Naive thymus-derived CD4-positive, alpha-beta T cell (primary cell): ENCODE data around the gene ANKRD44. TPM values are rescaled to one million over a fixed set of nuclear protein-coding genes. Genes with fewer than 3 reads are reported as not detected.
A peak's percentile ranks its signal among the peaks of the same experiment; 100 is the strongest.
"Not testable (repeated sequence)": the region's sequence is repeated elsewhere in the genome, so short reads cannot be mapped to it uniquely, and the experiment has no call there.

Source experiments
- ATAC-seq: fragments of 150-1000 bp; cut with Tn5 transposase; 2 replicates; pipeline ENCODE4 v1.10.0; 2021; ENCODE audit warnings: mild to moderate bottlenecking, moderate library complexity
- CTCF ChIA-PET: fragments of 350-600 bp; sonication (Branson Sonifier 250); formaldehyde crosslinking; loops from one replicate; lab custom pipeline; 2021; ENCODE audit warnings: antibody characterized with exemption; lab: Charles Lee
- POLR2A ChIA-PET: fragments of 350-600 bp; sonication (Branson Sonifier 250); formaldehyde crosslinking; loops from one replicate; lab custom pipeline; 2021; ENCODE audit warnings: antibody characterized with exemption, inconsistent platforms; lab: Charles Lee
- DNase-seq, 9 donors: peaks; one replicate each; pipeline versions ENCODE4 v3.0.0 to v3.0.0-alpha.2; 2020 to 2022; ENCODE audit warnings: mixed read lengths in 1 of 9
- H3K27ac ChIP-seq: one replicate; pipeline ENCODE4 v1.7.0; 2013; ENCODE audit warnings: mild to moderate bottlenecking, low read depth, low read length, moderate library complexity
- H3K27me3 ChIP-seq, 2 donors: one replicate each; pipeline ENCODE4 v1.7.0; 2013; ENCODE audit warnings: low read length in 2 of 2, mild to moderate bottlenecking in 2 of 2, moderate library complexity in 2 of 2; ENCODE audit not compliant: control insufficient read depth in 2 of 2, insufficient read depth in 2 of 2
- H3K36me3 ChIP-seq, 3 experiments: 1 replicate in 2 of 3; 2 replicates in 1 of 3; pipeline ENCODE4 v1.7.0; 2013; ENCODE audit warnings: low read length in 3 of 3, mild to moderate bottlenecking in 3 of 3, moderate library complexity in 1 of 3; ENCODE audit not compliant: insufficient read depth in 3 of 3, control insufficient read depth in 2 of 3
- H3K4me1 ChIP-seq, 2 donors: one replicate each; pipeline ENCODE4 v1.7.0; 2013; ENCODE audit warnings: low read length in 2 of 2, mild to moderate bottlenecking in 2 of 2, moderate library complexity in 1 of 2; ENCODE audit not compliant: control insufficient read depth in 2 of 2, insufficient read depth in 2 of 2
- H3K4me3 ChIP-seq: 2 replicates; pipeline ENCODE4 v1.7.0; 2013; ENCODE audit warnings: mild to moderate bottlenecking, low read length
- H3K9me3 ChIP-seq, 3 experiments: 1 replicate in 2 of 3; 2 replicates in 1 of 3; pipeline ENCODE4 v1.7.0; 2013; ENCODE audit warnings: low read length in 3 of 3; ENCODE audit not compliant: control insufficient read depth in 2 of 3
- H3K27ac Mint-ChIP-seq, 9 donors: one replicate each; pipeline ENCODE4 v1.8.0; 2020 to 2022; ENCODE audit warnings: mixed read lengths in 9 of 9, mild to moderate bottlenecking in 8 of 9, moderate library complexity in 5 of 9, inconsistent platforms in 2 of 9
- H3K27me3 Mint-ChIP-seq, 5 donors: one replicate each; pipeline ENCODE4 v1.8.0; 2021 to 2022; ENCODE audit warnings: mixed read lengths in 5 of 5, mild to moderate bottlenecking in 1 of 5
- H3K36me3 Mint-ChIP-seq, 5 donors: one replicate each; pipeline ENCODE4 v1.8.0; 2020 to 2022; ENCODE audit warnings: mixed read lengths in 5 of 5, mild to moderate bottlenecking in 3 of 5, inconsistent platforms in 1 of 5
- H3K4me1 Mint-ChIP-seq, 7 donors: one replicate each; pipeline ENCODE4 v1.8.0; 2020 to 2022; ENCODE audit warnings: mixed read lengths in 7 of 7, mild to moderate bottlenecking in 3 of 7, inconsistent platforms in 1 of 7
- H3K4me3 Mint-ChIP-seq, 10 donors: one replicate each; pipeline ENCODE4 v1.8.0; 2020 to 2022; ENCODE audit warnings: mild to moderate bottlenecking in 10 of 10, mixed read lengths in 10 of 10, moderate library complexity in 6 of 10, inconsistent platforms in 2 of 10
- H3K9me3 Mint-ChIP-seq, 11 donors: one replicate each; pipeline ENCODE4 v1.8.0; 2020 to 2022; ENCODE audit warnings: mixed read lengths in 11 of 11, mild to moderate bottlenecking in 4 of 11, inconsistent platforms in 1 of 11, moderate library complexity in 1 of 11
- intact Hi-C, 2 donors: fragments of 100-400 bp; cut with micrococcal nuclease; formaldehyde crosslinking; loops; one replicate each; pipeline ENCODE4 v1.15.1; 2023
- polyA plus RNA-seq, 2 donors: library from polyadenylated mRNA; unstranded; fragments of 300-500 nt; fragmentation: Illumina TruSeq; gene quantifications; one replicate each; pipeline ENCODE4 v1.2.3, GENCODE V29; 2021
- total RNA-seq, 6 experiments: library from RNA in 5 of 6; stranded (reverse) in 5 of 6; gene quantifications; 1 replicate in 5 of 6; 2 replicates in 1 of 6; pipeline ENCODE4 v1.2.3 and lab custom pipeline; 2021 to 2026

The ANKRD44 gene
- total and polyA plus RNA-seq, 7 experiments from 2014 or later = 88.6 to 296 (median 235) TPM

DNA sequence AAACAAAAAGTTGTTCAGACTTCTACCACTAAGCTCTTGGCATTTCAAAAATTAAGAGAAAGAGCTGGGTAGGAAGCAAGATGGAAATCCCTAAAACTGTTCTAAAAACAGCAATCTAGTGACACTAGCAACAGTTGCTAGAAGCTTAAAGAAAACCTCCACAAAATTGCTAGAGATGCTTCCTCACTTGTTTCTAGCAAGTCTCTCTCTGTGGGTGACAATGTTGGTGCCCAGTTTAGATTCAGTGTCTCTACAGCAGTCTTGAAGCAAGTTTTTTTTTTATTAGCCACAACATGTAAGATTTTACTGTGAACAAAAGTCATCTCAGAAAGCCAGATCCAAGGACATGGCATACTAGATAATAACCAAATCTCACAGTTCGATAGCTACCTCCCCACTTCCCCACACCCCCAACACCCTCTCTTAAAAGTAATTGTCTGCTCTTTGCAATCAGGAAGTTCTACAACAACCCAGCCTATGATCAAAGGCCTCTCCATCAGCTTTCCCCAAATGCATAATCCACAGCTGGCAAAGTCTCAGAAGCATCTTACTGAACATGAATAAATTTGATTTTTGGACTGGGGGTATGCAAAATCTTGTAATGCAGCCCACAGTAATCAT, 70.0 kb downstream of the ANKRD44 start:
- peak; percentile 73 for ATAC-seq

DNA sequence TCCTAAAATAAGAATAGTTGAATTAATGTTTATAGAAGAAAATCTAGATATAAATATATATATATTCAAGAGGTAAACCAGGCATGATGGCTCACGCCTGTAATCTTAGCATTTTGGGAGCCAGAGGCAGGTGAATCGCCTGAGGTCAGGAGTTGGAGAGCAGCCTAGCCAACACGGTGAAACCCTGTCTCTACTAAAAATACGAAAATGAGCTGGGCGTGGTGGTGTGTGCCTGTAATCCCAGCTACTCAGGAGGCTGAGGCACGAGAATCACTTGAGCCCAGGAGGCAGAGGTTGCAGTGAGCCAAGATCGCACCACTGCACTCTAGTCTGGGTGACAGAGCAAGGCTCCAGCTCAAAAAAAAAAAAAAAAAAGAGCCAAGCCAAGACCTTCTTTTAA, 70.6 kb downstream of the ANKRD44 start:
- Mint-ChIP-seq H3K36me3 (peaks cover 0 to 31% (median 5%) of the 10 kb centered on the region in 5 donors), H3K4me3 (peak overlapping the region; percentile 42 to 87 (median 80)), H3K4me1 (peaks cover 57 to 95% (median 89%) of the 10 kb centered on the region in 7 donors), H3K27ac (peak overlapping the region; percentile 90 to 96 (median 91))
- CTCF ChIA-PET = interaction anchor here (0.6 to 2.5 kb wide), 12 partner anchors 11 to 703 kb away, joined by 3 to 9 read pairs (median 4); no protein-coding TSS in a partner anchor
- POLR2A ChIA-PET = interaction anchor here (0.8 to 2.8 kb wide), 16 partner anchors 9 to 69 kb away, joined by 3 to 20 read pairs (median 5); no protein-coding TSS in a partner anchor
- ATAC-seq, H3K9me3 Mint-ChIP-seq, H3K27me3 Mint-ChIP-seq, H3K9me3 ChIP-seq, H3K36me3 ChIP-seq, H3K27me3 ChIP-seq: not testable (repeated sequence)
- peak in 1 of 9 donors; percentile 17 for DNase-seq
- intact Hi-C loops = loop anchor here (1.0 to 2.0 kb wide), 6 partner anchors 8 to 68 kb away; no protein-coding TSS in a partner anchor
- peak overlapping the region; percentile 70 for H3K27ac ChIP-seq
- peaks cover 82% of the 10 kb centered on the region in 2 donors for H3K4me1 ChIP-seq
- peak overlapping the region; percentile 8 for H3K4me3 ChIP-seq

More for the DNA sequence above, 70.0 kb downstream of the ANKRD44 start:
- no peaks in the 10 kb centered on the region for H3K27me3 ChIP-seq
- Mint-ChIP-seq H3K9me3 (no peaks in the 10 kb centered on the region), H3K36me3 (peaks cover 0 to 30% (median 5%) of the 10 kb centered on the region in 5 donors), H3K27me3 (no peaks in the 10 kb centered on the region), H3K27ac (peak overlapping the region; percentile 90 to 96 (median 91)), H3K4me3 (peak overlapping the region; percentile 42 to 87 (median 80)), H3K4me1 (peaks cover 53 to 95% (median 88%) of the 10 kb centered on the region in 7 donors)
- ChIA-PET POLR2A (interaction anchor here (0.8 to 2.8 kb wide), 18 partner anchors 9 to 87 kb away, joined by 3 to 20 read pairs (median 5); no protein-coding TSS in a partner anchor), CTCF (interaction anchor here (0.6 to 2.5 kb wide), 12 partner anchors 10 to 127 kb away, joined by 3 to 9 read pairs (median 4); no protein-coding TSS in a partner anchor)
- peak in 6 of 9 donors; percentile 36 to 61 (median 45) for DNase-seq
- peaks cover 81 to 82% of the 10 kb centered on the region in 2 donors for H3K4me1 ChIP-seq
- no peaks in the 10 kb centered on the region for H3K9me3 ChIP-seq
- H3K36me3 ChIP-seq = no peaks in the 10 kb centered on the region
- intact Hi-C loops = loop anchor here (1.0 to 2.0 kb wide), 6 partner anchors 8 to 68 kb away; no protein-coding TSS in a partner anchor
- peak overlapping the region; percentile 70 for H3K27ac ChIP-seq
- peak overlapping the region; percentile 8 for H3K4me3 ChIP-seq

DNA sequence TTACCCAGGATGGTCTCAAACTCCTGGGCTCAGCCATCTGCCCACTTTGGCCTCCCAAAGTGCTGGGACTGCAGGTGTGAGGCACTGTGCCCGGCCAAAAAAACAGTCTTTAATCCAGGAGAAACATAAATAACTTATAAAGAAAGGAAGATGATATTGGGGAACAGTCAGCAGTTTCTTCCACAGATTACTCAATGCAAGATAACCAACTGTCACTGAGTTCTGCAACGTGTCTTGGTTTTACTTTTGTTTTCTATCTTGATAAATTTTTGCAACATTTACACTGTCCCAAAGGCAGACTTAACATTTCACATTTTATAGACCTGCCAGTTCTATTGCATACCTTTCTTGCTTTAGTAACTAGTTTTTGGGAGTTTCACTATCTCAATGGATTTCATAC, 71.1 kb downstream of the ANKRD44 start:
- ATAC-seq = peak; percentile 48
- POLR2A ChIA-PET = interaction anchor here (0.8 to 2.8 kb wide), 6 partner anchors 21 to 70 kb away, joined by 3 to 20 read pairs (median 4); no protein-coding TSS in a partner anchor
- Mint-ChIP-seq H3K4me1 (peaks cover 62 to 95% (median 89%) of the 10 kb centered on the region in 7 donors), H3K9me3 (no peaks in the 10 kb centered on the region), H3K36me3 (peaks cover 0 to 28% (median 3%) of the 10 kb centered on the region in 5 donors), H3K27me3 (no peaks in the 10 kb centered on the region), H3K4me3 (peak overlapping the region; percentile 72 to 91 (median 83)), H3K27ac (peak overlapping the region; percentile 87 to 98 (median 94))
- Histone ChIP-seq H3K4me1 (peaks cover 86 to 87% of the 10 kb centered on the region in 2 donors), H3K27me3 (no peaks in the 10 kb centered on the region), H3K4me3 (peak overlapping the region; percentile 52), H3K36me3 (no peaks in the 10 kb centered on the region), H3K27ac (peak overlapping the region; percentile 70), H3K9me3 (no peaks in the 10 kb centered on the region)
- CTCF ChIA-PET = interaction anchor here (0.6 to 2.5 kb wide), 4 partner anchors 34 to 704 kb away, joined by 3 to 9 read pairs (median 4); no protein-coding TSS in a partner anchor
- intact Hi-C loops = loop anchor here in 1 of 2 donors (1.0 kb wide), 3 partner anchors 8 to 48 kb away; no protein-coding TSS in a partner anchor
- DNase-seq = peak in 1 of 9 donors; percentile 30

GRCh38 chr2:197238043-197238365, 72.6 kb downstream of the ANKRD44 start:
- peak overlapping the region; percentile 70 for H3K27ac ChIP-seq
- no peaks in the 10 kb centered on the region for H3K27me3 Mint-ChIP-seq
- peak overlapping the region; percentile 4 for H3K4me3 ChIP-seq
- ATAC-seq (peak; percentile 28), DNase-seq (peak in 3 of 9 donors; percentile 33 to 43 (median 40))
- no peaks in the 10 kb centered on the region for H3K27me3 ChIP-seq
- peak overlapping the region; percentile 72 to 85 (median 80) for H3K4me3 Mint-ChIP-seq
- POLR2A ChIA-PET = interaction anchor here (0.5 to 2.5 kb wide), 27 partner anchors 8 to 73 kb away, joined by 3 to 24 read pairs (median 6); partner anchors contain the start of gene ANKRD44
- intact Hi-C loops = no loop called here
- CTCF ChIA-PET = interaction anchor here (0.9 to 1.5 kb wide), 9 partner anchors 26 to 74 kb away, joined by 3 to 8 read pairs (median 5); no protein-coding TSS in a partner anchor
- no peaks in the 10 kb centered on the region for H3K9me3 ChIP-seq
- H3K36me3 ChIP-seq = no peaks in the 10 kb centered on the region
- peaks cover 63 to 95% (median 89%) of the 10 kb centered on the region in 7 donors for H3K4me1 Mint-ChIP-seq
- H3K4me1 ChIP-seq = peaks cover 84 to 85% of the 10 kb centered on the region in 2 donors
- H3K27ac Mint-ChIP-seq = peak overlapping the region; percentile 88 to 98 (median 95)
- peaks cover 0 to 20% (median 0%) of the 10 kb centered on the region in 5 donors for H3K36me3 Mint-ChIP-seq
- no peaks in the 10 kb centered on the region for H3K9me3 Mint-ChIP-seq

DNA sequence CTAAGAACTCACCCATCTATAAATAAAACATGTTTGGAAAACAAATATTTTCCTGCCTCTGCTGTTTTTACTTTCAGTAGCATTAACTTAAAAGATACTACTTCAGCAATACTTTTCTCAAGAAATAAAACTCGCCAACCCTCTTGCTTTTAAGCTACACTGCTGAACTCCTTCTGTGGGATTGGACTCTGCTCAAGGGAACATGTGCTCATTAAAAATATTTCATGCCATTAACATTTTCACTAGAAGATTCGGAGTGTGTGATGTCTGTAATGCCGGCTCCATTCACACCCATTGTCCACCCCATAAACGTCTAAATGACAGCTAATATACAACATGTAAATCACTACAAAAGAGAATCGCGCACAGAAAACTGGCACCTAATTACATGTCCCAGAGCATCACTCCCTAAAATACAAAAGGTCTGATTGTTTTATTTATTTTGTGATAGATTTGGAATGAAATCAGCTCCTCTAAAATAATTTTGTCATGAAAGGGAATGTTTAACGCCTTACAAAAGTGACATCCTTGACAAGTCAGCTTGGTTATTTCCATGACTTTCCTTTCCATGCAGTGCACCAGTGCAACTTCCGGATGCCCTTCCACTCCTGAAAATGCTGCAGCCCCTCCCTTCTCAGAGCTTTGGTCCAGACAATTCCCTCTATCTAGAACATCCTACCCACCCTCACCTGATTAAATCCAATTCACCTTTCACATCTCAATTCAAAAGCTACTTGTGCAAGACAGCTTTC, 73.1 kb downstream of the ANKRD44 start:
- Histone ChIP-seq H3K4me1 (peaks cover 82 to 83% of the 10 kb centered on the region in 2 donors), H3K36me3 (no peaks in the 10 kb centered on the region), H3K27ac (peak overlapping the region; percentile 70), H3K4me3 (peak overlapping the region; percentile 4), H3K9me3 (no peaks in the 10 kb centered on the region), H3K27me3 (no peaks in the 10 kb centered on the region)
- peaks cover 66 to 95% (median 89%) of the 10 kb centered on the region in 7 donors for H3K4me1 Mint-ChIP-seq
- ATAC-seq (no peak), DNase-seq (no peak)
- peak overlapping the region; percentile 72 to 85 (median 80) for H3K4me3 Mint-ChIP-seq
- no peaks in the 10 kb centered on the region for H3K27me3 Mint-ChIP-seq
- H3K36me3 Mint-ChIP-seq = peaks cover 0 to 21% (median 0%) of the 10 kb centered on the region in 5 donors
- intact Hi-C loops = loop anchor here (1.0 to 2.0 kb wide), 3 partner anchors 8 to 47 kb away; no protein-coding TSS in a partner anchor
- CTCF ChIA-PET = interaction anchor here (0.8 to 1.6 kb wide), 12 partner anchors 25 to 125 kb away, joined by 3 to 8 read pairs (median 4); no protein-coding TSS in a partner anchor
- H3K9me3 Mint-ChIP-seq = no peaks in the 10 kb centered on the region
- peak overlapping the region; percentile 88 to 98 (median 95) for H3K27ac Mint-ChIP-seq
- POLR2A ChIA-PET = interaction anchor here (0.5 to 2.5 kb wide), 29 partner anchors 10 to 74 kb away, joined by 3 to 24 read pairs (median 6); partner anchors contain the start of gene ANKRD44
